Endothelial cell of umbilical vein (primary cell): Measurements from ENCODE around the gene GALNT1. TPM values are rescaled to one million over a fixed set of nuclear protein-coding genes. Genes with fewer than 3 reads are reported as not detected.

Experiments used
- BruUV-seq: library from RNA; stranded (reverse); fragments of 400-500 nt; replicated peaks from 2 replicates; lab custom pipeline; 2021; lab: Mats Ljungman, UMichigan
- CTCF ChIA-PET: fragments of 300-600, 350-600 bp; sonication (Branson Sonifier 250); formaldehyde crosslinking; loops from one replicate; lab custom pipeline; 2021; ENCODE audit warnings: antibody characterized with exemption, inconsistent platforms; lab: Charles Lee
- POLR2A ChIA-PET: fragments of 300-600, 350-600 bp; sonication (Branson Sonifier 250); formaldehyde crosslinking; loops from one replicate; lab custom pipeline; 2021; ENCODE audit warnings: antibody characterized with exemption, inconsistent platforms; lab: Charles Lee
- DNase-seq: peaks from one replicate; pipeline ENCODE4 v3.0.0-alpha.2; 2011; ENCODE audit warnings: low read depth, low spot score
- FAIRE-seq: peaks from 2 replicates; lab custom pipeline; 2011; peaks lifted over from hg19 to GRCh38; lab: Jason Lieb, UNC
- H2AFZ ChIP-seq: 2 replicates; pipeline ENCODE4 v1.6.0; 2012; ENCODE audit warnings: low read depth, low read length, control low read depth, inconsistent platforms
- H3K27ac ChIP-seq: 2 replicates; pipeline ENCODE4 v1.5.1; 2011; ENCODE audit warnings: low read depth, mild to moderate bottlenecking, control low read depth, low read length, moderate library complexity; ENCODE audit not compliant: insufficient read depth
- H3K27me3 ChIP-seq, 2 experiments: 2 replicates each; pipeline versions ENCODE4 v1.6.0 to v1.6.1; 2011; ENCODE audit warnings: low read length in 2 of 2, mixed read lengths in 1 of 2; ENCODE audit not compliant: control insufficient read depth in 2 of 2, insufficient read depth in 2 of 2
- H3K36me3 ChIP-seq, 2 experiments: 2 replicates in 1 of 2; 3 replicates in 1 of 2; pipeline ENCODE4 v1.5.1; 2011; ENCODE audit warnings: low read length in 2 of 2, mild to moderate bottlenecking in 1 of 2, moderate library complexity in 1 of 2; ENCODE audit not compliant: control insufficient read depth in 2 of 2, insufficient read depth in 2 of 2; ENCODE audit errors: extremely low read depth in 1 of 2
- H3K4me1 ChIP-seq: 3 replicates; pipeline ENCODE4 v1.5.1; 2011; ENCODE audit warnings: mild to moderate bottlenecking, low read length; ENCODE audit not compliant: control insufficient read depth, insufficient read depth; ENCODE audit errors: extremely low read depth
- H3K4me2 ChIP-seq: 2 replicates; pipeline ENCODE4 v1.6.1; 2011; ENCODE audit warnings: low read length, control low read depth, mixed read lengths; ENCODE audit not compliant: insufficient read depth
- H3K4me3 ChIP-seq, 3 experiments: fragments of 200-600 bp in 1 of 3; sonication (generic), shearing (Covaris generic) in 1 of 3; replicated peaks in 1 of 3; 2 replicates each; pipeline ENCODE4 v1.5.1; 2011 to 2016; ENCODE audit warnings: control low read depth in 3 of 3, low read length in 3 of 3, mild to moderate bottlenecking in 2 of 3, inconsistent platforms in 1 of 3, low read depth in 1 of 3, moderate library complexity in 1 of 3; ENCODE audit not compliant: insufficient read depth in 1 of 3
- H3K79me2 ChIP-seq: 2 replicates; pipeline ENCODE4 v1.6.0; 2012; ENCODE audit warnings: low read length, inconsistent platforms; ENCODE audit not compliant: control insufficient read depth, insufficient read depth
- H3K9ac ChIP-seq: replicated peaks from 2 replicates; pipeline ENCODE3; 2011; ENCODE audit warnings: low read length, control low read depth; ENCODE audit not compliant: insufficient read depth; ENCODE audit errors: extremely low read depth
- H3K9me1 ChIP-seq: replicated peaks from 3 replicates; pipeline ENCODE4 v1.6.0; 2011; ENCODE audit warnings: mild to moderate bottlenecking, low read length; ENCODE audit not compliant: control insufficient read depth, insufficient read depth; ENCODE audit errors: extremely low read depth
- H3K9me3 ChIP-seq: replicated peaks from 2 replicates; pipeline ENCODE4 v1.5.1; 2012; ENCODE audit warnings: low read length, inconsistent platforms; ENCODE audit not compliant: control insufficient read depth, insufficient read depth
- H4K20me1 ChIP-seq: replicated peaks from 2 replicates; pipeline ENCODE3; 2011; ENCODE audit warnings: mild to moderate bottlenecking, low read length; ENCODE audit not compliant: control insufficient read depth, insufficient read depth; ENCODE audit errors: extremely low read depth
- EZH2 ChIP-seq: IDR thresholded peaks from 2 replicates; pipeline ENCODE4 v1.6.1; 2012; ENCODE audit warnings: borderline replicate concordance, low read depth, mild to moderate bottlenecking, moderate library complexity, low read length, inconsistent platforms; ENCODE audit not compliant: severe bottlenecking
- FOS ChIP-seq: IDR thresholded peaks from 2 replicates; pipeline ENCODE4 v1.6.1; 2011; ENCODE audit warnings: mild to moderate bottlenecking, low read length, moderate library complexity, borderline replicate concordance; ENCODE audit not compliant: insufficient read depth
- GATA2 ChIP-seq: IDR thresholded peaks from 2 replicates; pipeline ENCODE4 v1.7.0; 2011; ENCODE audit warnings: low read depth, mild to moderate bottlenecking, moderate library complexity, mixed read lengths, low read length; ENCODE audit not compliant: insufficient read length, insufficient read depth
- JUN ChIP-seq: IDR thresholded peaks from 2 replicates; pipeline ENCODE4 v1.6.1; 2011; ENCODE audit warnings: borderline replicate concordance, low read depth; ENCODE audit not compliant: insufficient read length, insufficient read depth
- MYC ChIP-seq: IDR thresholded peaks from one replicate; pipeline ENCODE4 v1.6.1; 2011; ENCODE audit warnings: mild to moderate bottlenecking, low read depth, low read length
- POLR2A ChIP-seq: IDR thresholded peaks from 2 replicates; pipeline ENCODE4 v1.6.1; 2012; ENCODE audit warnings: low read depth, mild to moderate bottlenecking, control low read depth, low read length
- POLR2AphosphoS5 ChIP-seq: IDR thresholded peaks from 2 replicates; pipeline ENCODE4 v1.6.1; 2012; ENCODE audit warnings: low read depth, mild to moderate bottlenecking, control low read depth, low read length, moderate library complexity; ENCODE audit not compliant: insufficient read depth
- dilution Hi-C: fragments of 300-500 bp; cut with MboI; formaldehyde crosslinking; loops from one replicate; pipeline ENCODE4 v1.15.0; 2019; ENCODE audit warnings: low sequenced_read_pairs; ENCODE audit not compliant: extremely low pct_ligation_motif_present
- intact Hi-C: fragments of 100-400 bp; cut with micrococcal nuclease; formaldehyde crosslinking; loops from one replicate; pipeline ENCODE4 v1.10.0; 2022
- polyA plus RNA-seq, 4 experiments: library from polyadenylated mRNA; depleted of rRNA in 3 of 4; stranded (reverse) in 3 of 4; unstranded in 1 of 4; fragments of >200 nt; gene quantifications; 2 replicates each; pipeline versions ENCODE4 v1.2.1 to v1.2.3, GENCODE V29; 2011 to 2012; ENCODE audit warnings: missing spikeins in 1 of 4
- total RNA-seq: library from RNA; stranded (reverse); gene quantifications from 2 replicates; pipeline ENCODE4 v1.2.3, GENCODE V29; 2021
- TF ChIP-seq, protein P1 (sequence below): IDR thresholded peaks from 2 replicates; pipeline ENCODE4 v1.6.1; 2011; ENCODE audit not compliant: insufficient read depth, insufficient read length
- TF ChIP-seq, protein P2 (sequence below), 2 donors: IDR thresholded peaks; 1 replicate in 1 of 2; 2 replicates in 1 of 2; pipeline ENCODE4 v1.5.1; 2011; ENCODE audit warnings: low read length in 2 of 2, mild to moderate bottlenecking in 2 of 2, moderate library complexity in 2 of 2, control low read depth in 1 of 2, inconsistent platforms in 1 of 2, low read depth in 1 of 2; ENCODE audit not compliant: insufficient read depth in 1 of 2; ENCODE audit errors: extremely low read depth in 1 of 2

Gene GALNT1
- total and polyA plus RNA-seq, 2 donors (not counting 3 experiments of a cell fraction or from before 2014, with no cell fraction given): 89.9 to 360 TPM

DNA sequence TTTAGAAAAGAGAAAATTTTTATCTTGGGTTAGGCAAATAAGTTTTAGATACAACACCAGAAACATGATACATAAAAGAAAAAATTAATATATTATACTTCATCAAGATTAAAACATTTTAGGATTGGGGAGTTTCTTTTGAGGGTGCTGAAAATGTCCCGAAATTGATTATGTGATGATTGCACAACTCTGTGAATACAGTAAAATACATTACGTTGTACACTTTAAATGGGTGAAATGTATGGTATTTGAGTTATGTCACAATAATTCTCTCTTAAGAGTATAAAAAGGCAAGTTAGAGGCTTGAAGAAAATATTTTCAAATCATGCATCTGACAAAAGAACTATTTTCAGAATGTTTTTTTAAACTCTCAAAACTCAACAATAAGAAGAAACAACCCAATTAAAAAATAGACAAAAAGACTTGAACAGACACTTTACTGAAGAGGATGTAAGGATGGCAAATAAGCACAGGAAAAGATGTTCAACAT lies 47.6 kb upstream of the GALNT1 start:
- H3K27ac ChIP-seq: no peak overlapping the region
- H3K9me3 ChIP-seq: no peaks in the 10 kb centered on the region
- CTCF ChIA-PET: interaction anchor here (1.0 kb wide), 1 partner anchor 12 kb away, joined by 6 read pairs; no protein-coding TSS in a partner anchor
- H3K4me3 ChIP-seq: no peak overlapping the region
- POLR2A ChIA-PET: no interaction called here
- H3K4me1 ChIP-seq: no peaks in the 10 kb centered on the region
- no peaks in the 10 kb centered on the region for H3K79me2 ChIP-seq
- H3K9ac ChIP-seq: no peak overlapping the region
- no peak overlapping the region for H3K4me2 ChIP-seq
- no peak for DNase-seq
- H4K20me1 ChIP-seq: no peaks in the 10 kb centered on the region
- no peak overlapping the region for H2AFZ ChIP-seq
- BruUV-seq: no TSS peak
- H3K27me3 ChIP-seq: no peaks in the 10 kb centered on the region
- dilution Hi-C loops (no loop called here), intact Hi-C loops (no loop called here)
- no peaks in the 10 kb centered on the region for H3K9me1 ChIP-seq
- TF ChIP-seq JUN (no peak), POLR2A (no peak), GATA2 (no peak), MYC (no peak), EZH2 (no peak), FOS (no peak), POLR2AphosphoS5 (no peak)
- TF ChIP-seq, protein P1, sequence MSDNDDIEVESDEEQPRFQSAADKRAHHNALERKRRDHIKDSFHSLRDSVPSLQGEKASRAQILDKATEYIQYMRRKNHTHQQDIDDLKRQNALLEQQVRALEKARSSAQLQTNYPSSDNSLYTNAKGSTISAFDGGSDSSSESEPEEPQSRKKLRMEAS: no peak
- TF ChIP-seq, protein P2, sequence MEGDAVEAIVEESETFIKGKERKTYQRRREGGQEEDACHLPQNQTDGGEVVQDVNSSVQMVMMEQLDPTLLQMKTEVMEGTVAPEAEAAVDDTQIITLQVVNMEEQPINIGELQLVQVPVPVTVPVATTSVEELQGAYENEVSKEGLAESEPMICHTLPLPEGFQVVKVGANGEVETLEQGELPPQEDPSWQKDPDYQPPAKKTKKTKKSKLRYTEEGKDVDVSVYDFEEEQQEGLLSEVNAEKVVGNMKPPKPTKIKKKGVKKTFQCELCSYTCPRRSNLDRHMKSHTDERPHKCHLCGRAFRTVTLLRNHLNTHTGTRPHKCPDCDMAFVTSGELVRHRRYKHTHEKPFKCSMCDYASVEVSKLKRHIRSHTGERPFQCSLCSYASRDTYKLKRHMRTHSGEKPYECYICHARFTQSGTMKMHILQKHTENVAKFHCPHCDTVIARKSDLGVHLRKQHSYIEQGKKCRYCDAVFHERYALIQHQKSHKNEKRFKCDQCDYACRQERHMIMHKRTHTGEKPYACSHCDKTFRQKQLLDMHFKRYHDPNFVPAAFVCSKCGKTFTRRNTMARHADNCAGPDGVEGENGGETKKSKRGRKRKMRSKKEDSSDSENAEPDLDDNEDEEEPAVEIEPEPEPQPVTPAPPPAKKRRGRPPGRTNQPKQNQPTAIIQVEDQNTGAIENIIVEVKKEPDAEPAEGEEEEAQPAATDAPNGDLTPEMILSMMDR (IDR thresholded peaks at IDR 0.05; ENCODE audit: extremely low read depth in 1 of 2, insufficient read depth in 1 of 2, low read depth in 1 of 2, low read length in 2 of 2): no peak
- H3K36me3 ChIP-seq: no peaks in the 10 kb centered on the region
- no peak for FAIRE-seq
